ENCODE measurements around the gene TMEM150B. TPM values are rescaled to one million over a fixed set of nuclear protein-coding genes. Genes with fewer than 3 reads are reported as not detected.

Gene TMEM150B
- total and polyA plus RNA-seq, 9 of the 15 experiments (the other 6 are each of a cell fraction or from before 2014, with no cell fraction given) = 0.47 to 1.3 (median 0.74) TPM; not detected in 2

DNA sequence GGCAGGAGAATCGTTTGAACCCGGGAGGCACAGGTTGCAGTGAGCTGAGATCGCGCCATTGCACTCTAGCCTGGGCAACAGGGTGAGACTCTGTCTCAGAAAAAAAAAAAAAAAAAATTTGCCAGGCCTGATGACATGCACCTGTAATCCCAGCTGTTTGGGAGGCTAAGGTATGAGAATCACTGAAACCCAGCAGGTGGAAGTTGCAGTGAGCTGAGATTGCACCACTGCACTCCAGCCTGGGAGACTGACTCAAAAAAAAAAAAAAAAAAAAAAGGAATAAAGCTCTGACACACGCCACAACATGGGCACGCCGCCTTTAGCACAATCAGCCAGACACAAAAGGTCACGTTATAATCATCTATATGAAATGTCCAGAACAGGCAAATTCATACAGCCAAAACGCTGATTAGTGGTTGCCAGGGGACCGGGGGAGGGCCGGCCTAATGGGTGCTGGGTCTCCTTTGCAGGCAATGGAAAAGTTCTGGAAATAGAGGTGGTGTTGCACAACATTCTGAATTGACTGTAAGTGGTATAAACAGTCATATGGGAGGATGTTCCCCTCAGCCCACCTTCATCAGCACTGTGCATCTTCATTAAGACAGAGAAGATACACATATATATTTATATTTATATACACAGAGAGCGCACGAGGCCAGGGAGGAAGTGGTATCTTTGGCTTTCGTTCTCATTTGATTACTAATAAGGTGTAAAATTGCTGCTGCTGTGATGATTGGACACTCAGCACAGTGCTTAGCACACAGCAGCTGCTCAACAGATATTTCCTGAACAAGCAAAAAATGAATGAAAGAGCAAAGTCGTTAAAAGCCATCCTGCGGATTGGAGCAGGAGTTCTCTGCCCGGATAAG lies 49.1 kb downstream of the TMEM150B start:
- Histone ChIP-seq H3K4me3 (no peak overlapping the region), H3K27me3 (ENCODE audit: control insufficient read depth in 2 of 2, insufficient read depth in 2 of 2, low read length in 2 of 2) (no peaks in the 10 kb centered on the region), H4K20me1 (replicated peaks; ENCODE audit: control insufficient read depth, insufficient read depth, low read length) (no peaks in the 10 kb centered on the region), H3K9me3 (replicated peaks; ENCODE audit: control insufficient read depth, insufficient read depth, low read depth, low read length) (no peaks in the 10 kb centered on the region), H3K4me1 (replicated peaks in 1 of 2; ENCODE audit: control insufficient read depth in 2 of 2, insufficient read depth in 2 of 2, low read length in 2 of 2) (peaks cover 12 to 19% of the 10 kb centered on the region in 2 experiments), H3K9ac (ENCODE audit: insufficient read depth in 1 of 2, low read depth in 2 of 2, low read length in 2 of 2) (no peak overlapping the region), H2AFZ (ENCODE audit: low read depth, low read length) (no peak overlapping the region), H3K4me2 (ENCODE audit: insufficient read depth, low read length) (no peak overlapping the region), H3K36me3 (ENCODE audit: control insufficient read depth, insufficient read depth, low read length) (peaks cover 40% of the 10 kb centered on the region; the same call in 2 of the 3 replicates), H3K9me1 (ENCODE audit: control insufficient read depth, insufficient read depth, low read length) (no peaks in the 10 kb centered on the region), H3K27ac (ENCODE audit: extremely low read depth, low read depth, low read length) (no peak overlapping the region), H3K79me2 (ENCODE audit: control insufficient read depth, insufficient read depth, low read length) (peaks cover 12% of the 10 kb centered on the region)
- no peak for ATAC-seq
- 79% methylated on average over 17 of the region's 17 CpGs for WGBS (ENCODE audit: insufficient coverage, low coverage, missing lambda C conversion rate)
- CTCF ChIA-PET (ENCODE audit: low intra/inter-chr PET ratio) = no interaction called here
- in situ Hi-C loops (cut with MboI) (no loop called here), intact Hi-C loops (cut with micrococcal nuclease) (no loop called here)
- DNase-seq (ENCODE audit: extremely low read depth in 1 of 4, low spot score in 3 of 4) = no peak
- TF ChIP-seq CEBPB (tag; IDR thresholded peaks at IDR 0.05) = peak; percentile 27; the same call in 1 of the 2 replicates
- no peak for TF ChIP-seq CEBPG (CRISPR knock-in tag; IDR thresholded peaks at IDR 0.05)
- TF ChIP-seq CEBPG (tag; conservative IDR thresholded peaks at IDR 0.05 in 1 of 2, IDR thresholded peaks at IDR 0.05 in 1 of 2) = 0 out of 4 replicates have a peak, but pooled peaks of 1 of the 2 experiments have one; percentile 12
- no peak for TF ChIP-seq DMBX1 (CRISPR knock-in tag; IDR thresholded peaks at IDR 0.05; ENCODE audit: borderline replicate concordance)
- TF ChIP-seq NR1H2 (CRISPR knock-in tag; IDR thresholded peaks at IDR 0.05) = no peak
- no peak for TF ChIP-seq MTA3 (IDR thresholded peaks at IDR 0.05; ENCODE audit: borderline replicate concordance)
- TF ChIP-seq SAFB (IDR thresholded peaks at IDR 0.05; ENCODE audit: borderline replicate concordance, low read depth, low read length) = no peak
- TF ChIP-seq ETS2 (tag; IDR thresholded peaks at IDR 0.05; ENCODE audit: borderline replicate concordance, poor library complexity, severe bottlenecking) = no peak
- no peak for FAIRE-seq
- POLR2A ChIA-PET = interaction anchor here (1.1 kb wide), 1 partner anchor 132 kb away, joined by 3 read pairs; the partner anchor contains the start of gene UBE2S
- no TSS peak for BruUV-seq (replicated peaks)

All from K562 (cell line).